GM12874 (cell line): ENCODE measurements around the gene DDX21.

Experiments
- TF ChIP-seq, protein P1 (sequence below): IDR thresholded peaks from 2 replicates; pipeline ENCODE4 v1.5.1; 2011; ENCODE audit warnings: low read depth, mild to moderate bottlenecking, control low read depth, low read length, moderate library complexity; ENCODE audit not compliant: insufficient read depth

The DDX21 gene

DNA sequence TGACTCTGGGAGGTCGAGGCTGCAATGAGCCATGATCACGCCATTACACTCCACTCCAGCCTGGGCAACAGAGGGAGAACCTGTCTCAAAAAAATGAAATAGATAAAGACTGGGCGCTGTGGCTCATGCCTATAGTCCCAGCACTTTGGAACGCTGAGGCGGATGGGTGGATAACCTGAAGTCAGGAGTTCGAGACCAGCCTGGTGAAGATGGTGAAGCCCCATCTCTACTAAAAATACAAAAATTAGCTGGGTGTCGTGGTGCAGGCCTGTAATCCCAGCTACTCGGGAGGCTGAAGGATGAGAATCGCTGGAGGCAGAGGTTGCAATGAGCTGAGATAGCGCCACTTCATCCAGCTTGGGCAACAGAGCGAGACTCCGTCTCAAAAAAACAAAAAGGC, 1.1 kb upstream of the DDX21 start:
- TF ChIP-seq, protein P1, sequence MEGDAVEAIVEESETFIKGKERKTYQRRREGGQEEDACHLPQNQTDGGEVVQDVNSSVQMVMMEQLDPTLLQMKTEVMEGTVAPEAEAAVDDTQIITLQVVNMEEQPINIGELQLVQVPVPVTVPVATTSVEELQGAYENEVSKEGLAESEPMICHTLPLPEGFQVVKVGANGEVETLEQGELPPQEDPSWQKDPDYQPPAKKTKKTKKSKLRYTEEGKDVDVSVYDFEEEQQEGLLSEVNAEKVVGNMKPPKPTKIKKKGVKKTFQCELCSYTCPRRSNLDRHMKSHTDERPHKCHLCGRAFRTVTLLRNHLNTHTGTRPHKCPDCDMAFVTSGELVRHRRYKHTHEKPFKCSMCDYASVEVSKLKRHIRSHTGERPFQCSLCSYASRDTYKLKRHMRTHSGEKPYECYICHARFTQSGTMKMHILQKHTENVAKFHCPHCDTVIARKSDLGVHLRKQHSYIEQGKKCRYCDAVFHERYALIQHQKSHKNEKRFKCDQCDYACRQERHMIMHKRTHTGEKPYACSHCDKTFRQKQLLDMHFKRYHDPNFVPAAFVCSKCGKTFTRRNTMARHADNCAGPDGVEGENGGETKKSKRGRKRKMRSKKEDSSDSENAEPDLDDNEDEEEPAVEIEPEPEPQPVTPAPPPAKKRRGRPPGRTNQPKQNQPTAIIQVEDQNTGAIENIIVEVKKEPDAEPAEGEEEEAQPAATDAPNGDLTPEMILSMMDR, result no peak

DNA sequence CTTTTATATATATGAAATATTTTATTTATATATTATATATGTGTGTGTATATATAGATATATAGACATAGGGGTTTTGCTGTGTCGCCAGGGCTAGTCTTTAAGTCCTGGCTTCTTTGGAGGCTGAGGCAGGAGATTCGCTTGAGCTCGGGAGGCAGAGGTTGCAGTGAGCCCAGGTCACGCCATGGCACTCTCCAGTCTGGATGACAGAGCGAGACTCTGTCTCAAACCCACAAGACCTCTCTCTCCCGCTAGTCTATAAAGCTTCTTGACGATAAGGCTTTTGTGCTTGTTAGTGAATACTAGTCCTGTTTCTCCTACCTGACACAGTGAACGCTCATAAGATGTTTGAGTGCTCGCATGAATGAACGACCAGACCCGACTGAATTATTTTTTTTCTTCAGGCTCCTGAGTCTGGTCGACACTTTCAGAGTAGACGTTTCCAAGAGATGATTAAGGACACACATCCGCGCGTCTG, 577 bp upstream of the DDX21 start:
- TF ChIP-seq, protein P1, result no peak

DNA sequence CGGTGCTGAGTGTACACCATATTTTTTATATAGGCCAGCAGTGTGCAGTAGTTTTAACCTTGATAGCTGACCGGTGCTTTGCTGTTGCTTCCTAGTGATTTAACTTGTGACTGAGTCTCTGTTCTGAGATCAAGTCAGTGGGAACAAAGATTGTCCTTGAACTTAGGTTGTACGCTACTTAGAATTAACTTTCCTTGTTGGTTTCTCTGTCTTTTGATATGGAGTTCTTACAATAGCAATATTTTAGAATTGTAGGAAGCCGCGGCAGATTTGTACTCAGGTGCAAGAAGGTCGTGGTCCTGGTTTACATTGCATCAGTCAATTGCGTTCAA, 1.3 kb downstream of the DDX21 start:
- TF ChIP-seq, protein P1, result no peak

DNA sequence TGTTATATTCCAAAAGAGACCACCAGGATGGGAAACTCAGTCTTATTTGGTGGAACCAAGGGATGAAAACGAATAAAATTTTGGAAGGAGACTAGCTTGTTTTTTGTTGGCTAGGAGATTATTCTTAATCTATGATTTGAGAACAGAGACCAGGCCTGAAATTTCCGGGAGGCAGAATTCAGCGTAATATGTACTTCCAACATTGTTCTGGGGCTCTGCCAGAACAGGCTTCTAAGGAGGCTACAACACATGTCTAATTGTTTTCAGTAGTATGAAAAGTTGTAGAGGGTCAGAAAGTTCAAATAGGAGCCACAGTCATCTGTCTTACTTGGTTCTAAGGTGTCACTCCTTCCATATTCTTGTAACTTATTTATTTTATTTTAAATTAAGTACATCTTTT, 1.7 kb downstream of the DDX21 start:
- TF ChIP-seq, protein P1, result no peak

DNA sequence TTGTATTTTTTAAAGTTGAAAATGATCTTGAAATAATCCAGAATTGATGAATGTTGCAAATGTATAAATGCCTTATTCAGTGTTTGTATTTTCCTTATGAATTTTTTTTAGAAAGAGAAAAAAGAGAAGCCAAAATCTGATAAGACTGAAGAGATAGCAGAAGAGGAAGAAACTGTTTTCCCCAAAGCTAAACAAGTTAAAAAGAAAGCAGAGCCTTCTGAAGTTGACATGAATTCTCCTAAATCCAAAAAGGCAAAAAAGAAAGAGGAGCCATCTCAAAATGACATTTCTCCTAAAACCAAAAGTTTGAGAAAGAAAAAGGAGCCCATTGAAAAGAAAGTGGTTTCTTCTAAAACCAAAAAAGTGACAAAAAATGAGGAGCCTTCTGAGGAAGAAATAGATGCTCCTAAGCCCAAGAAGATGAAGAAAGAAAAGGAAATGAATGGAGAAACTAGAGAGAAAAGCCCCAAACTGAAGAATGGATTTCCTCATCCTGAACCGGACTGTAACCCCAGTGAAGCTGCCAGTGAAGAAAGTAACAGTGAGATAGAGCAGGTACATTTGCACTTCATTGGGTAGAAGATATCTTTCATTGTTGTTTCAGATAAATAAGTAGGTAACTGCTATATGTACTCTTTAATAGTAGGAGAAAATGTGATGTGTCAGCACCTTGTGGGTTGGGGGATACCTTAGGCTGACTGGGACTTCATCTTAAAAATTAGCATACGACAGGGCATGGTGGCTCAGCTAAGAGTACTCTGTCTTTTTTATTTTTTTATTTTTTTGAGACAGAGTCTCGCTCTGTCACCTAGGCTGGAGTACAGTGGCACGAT, 3.9 kb downstream of the DDX21 start:
- TF ChIP-seq, protein P1, result no peak

DNA sequence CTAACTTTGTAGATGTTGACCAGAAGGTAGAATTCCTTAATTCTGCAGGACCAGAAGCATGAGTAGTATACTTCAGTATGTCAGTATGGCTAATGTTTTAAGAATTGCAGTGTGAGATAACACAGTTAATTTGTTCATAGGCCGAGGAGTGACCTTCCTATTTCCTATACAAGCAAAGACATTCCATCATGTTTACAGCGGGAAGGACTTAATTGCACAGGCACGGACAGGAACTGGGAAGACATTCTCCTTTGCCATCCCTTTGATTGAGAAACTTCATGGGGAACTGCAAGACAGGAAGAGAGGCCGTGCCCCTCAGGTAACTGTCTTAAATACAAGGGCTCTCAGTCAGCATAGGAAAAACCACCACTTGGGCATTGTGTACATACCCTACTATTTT, 7.2 kb downstream of the DDX21 start:
- TF ChIP-seq, protein P1, result no peak

DNA sequence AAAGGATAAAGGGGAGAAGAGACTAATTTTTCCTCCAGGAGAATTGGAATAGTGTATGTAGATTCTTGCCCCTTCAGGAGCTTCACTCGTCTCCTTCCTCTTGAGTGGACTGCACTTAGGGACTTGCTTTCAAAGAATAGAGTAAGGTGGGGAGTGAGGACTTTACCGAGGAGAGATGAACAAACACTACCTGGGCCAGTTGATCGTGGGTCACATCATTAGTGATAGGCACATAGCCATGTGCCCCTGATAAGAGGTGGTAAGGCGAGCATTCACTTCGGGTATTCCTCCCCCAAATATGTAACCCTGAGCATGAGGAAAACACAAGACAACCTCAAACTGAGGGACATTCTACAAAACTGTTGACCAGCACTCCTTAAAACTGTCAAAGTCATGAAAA, 18.0 kb downstream of the DDX21 start:
- TF ChIP-seq, protein P1, result no peak
